Erythroblast (primary cell): Measurements from ENCODE around the gene RAB3D.

Experiments used
- GATA1 ChIP-seq: IDR thresholded peaks from 2 replicates; pipeline ENCODE4 v1.6.1; 2011; ENCODE audit warnings: low read depth, mild to moderate bottlenecking, control low read depth, low read length, moderate library complexity
- POLR2A ChIP-seq: IDR thresholded peaks from 2 replicates; pipeline ENCODE4 v1.6.1; 2011; ENCODE audit warnings: mild to moderate bottlenecking, low read length

- TF ChIP-seq POLR2A (no peak), GATA1 (no peak)
Measured at GRCh38 chr19:11384778-11385129, 45.3 kb upstream of the RAB3D start.
